D341Med (cell line): ENCODE data around the gene ATF2.
A peak's percentile ranks its signal among the peaks of the same experiment; 100 is the strongest.
"Not testable (repeated sequence)": the region's sequence is repeated elsewhere in the genome, so short reads cannot be mapped to it uniquely, and the experiment has no call there.

Experiments used
- DNase-seq: peaks from one replicate; pipeline ENCODE4 v3.0.0; 2012; ENCODE audit warnings: low spot score

ATF2 gene

DNA sequence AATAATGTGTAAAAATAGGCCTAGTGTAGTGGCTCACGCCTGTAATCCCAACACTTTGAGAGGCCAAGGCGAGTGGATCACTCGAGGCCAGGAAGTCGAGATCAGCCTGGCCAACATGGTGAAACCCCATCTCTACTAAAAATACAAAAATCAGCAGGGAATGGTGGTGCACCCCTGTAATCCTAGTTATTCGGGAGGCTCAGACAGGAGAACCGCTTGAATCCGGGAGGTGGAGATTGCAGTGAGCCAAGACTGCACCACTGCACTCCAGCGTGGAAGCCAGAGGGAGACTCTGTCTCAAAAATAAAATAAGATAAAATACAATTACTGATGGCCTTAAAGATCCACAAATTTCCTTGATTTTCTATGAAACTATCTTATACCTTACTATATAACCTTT lies 3.8 kb downstream of the ATF2 start:
- no peak for DNase-seq

DNA sequence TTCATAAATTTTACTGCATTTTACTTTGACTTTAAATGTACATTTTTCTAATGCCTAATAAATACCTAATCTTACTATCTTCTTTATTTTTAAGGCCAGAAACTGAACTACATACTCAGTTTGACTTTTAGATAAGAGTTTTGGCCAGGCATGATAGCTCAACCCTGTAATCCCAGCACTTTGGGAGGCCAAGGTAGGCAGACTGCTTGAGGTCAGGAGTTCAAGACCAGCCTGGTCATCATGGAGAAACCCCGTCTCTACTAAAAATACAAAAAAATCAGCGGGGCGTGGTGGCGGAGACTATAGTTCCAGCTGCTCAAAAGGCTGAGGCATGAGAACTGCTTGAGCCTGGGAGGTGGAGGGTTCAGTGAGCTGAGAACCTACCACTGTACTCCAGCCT lies 9.1 kb downstream of the ATF2 start:
- no peak for DNase-seq

DNA sequence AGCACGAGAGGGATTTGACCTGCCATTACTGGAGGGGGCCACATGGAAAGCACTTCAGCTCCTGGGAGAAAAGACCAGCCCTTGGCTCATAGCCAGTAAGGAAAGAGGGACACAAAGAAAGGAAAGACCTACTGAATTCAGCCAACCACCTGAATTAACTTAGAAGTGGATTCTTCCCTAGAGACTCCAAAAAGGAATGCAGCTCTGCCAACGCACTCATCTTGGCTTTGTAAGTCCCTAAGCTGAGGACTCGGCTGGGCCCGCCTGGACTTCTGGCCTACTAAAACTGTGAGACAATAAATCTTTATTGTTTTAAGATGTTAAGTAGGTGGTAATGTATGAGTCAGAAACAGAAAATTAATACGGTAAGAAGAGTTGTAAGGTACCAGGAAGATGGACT lies 11.5 kb downstream of the ATF2 start:
- DNase-seq = peak; percentile 12

DNA sequence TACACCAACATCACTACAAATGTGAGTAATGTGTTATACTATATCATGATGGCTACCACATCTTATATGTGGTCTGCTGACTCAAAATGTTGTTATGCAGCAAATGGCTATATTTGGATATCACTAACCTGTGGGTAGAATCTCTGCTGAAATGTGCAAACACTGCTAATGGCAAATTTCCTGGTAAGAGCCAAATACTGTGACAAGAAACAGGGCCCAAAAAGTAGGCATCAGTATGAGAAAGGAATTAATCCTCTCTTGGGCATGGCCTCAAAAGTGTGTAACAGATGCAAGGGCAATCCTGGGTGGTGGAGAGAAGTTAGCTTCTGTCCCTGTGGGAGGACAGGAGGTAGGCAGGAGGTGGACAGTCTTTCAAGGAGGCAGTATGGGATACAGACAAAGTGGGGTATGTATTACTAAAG lies 13.3 kb downstream of the ATF2 start:
- DNase-seq = no peak

DNA sequence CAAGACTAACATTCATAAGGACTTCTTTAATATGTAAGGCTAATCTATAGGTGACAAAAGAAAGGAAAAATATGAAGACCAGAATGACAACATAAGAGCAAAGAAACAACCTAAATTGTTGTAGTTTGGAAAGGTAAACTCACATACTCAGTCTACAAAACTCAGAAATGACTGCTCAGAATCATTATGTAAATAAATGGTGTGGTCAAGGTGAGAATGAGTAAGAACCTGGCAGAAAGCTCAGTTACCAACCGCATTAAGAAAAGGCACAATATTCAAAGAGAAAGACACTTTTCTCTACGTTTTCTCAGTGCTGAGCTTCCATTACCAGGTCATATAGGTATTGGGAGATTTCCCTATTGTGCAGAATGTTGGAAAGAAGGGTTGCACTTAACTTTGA lies 15.8 kb downstream of the ATF2 start:
- DNase-seq = no peak

DNA sequence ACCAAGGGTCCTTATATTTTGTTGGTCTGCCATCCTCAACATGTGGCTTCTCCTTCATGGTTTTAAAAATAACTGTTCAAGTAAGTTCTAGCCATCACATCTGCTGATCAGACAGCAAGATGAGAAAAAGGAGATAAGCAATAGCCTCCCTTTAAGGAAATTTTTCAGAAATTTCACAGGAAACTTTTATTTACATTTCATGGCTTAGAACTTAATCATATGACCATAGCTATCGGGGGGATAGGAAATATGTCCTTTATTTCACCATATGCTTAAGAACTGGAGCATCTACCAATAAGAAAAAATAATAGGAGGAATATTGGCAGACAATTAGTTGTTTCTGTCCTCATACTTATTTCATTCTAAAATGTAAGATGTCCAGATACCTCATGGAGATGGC lies 16.2 kb downstream of the ATF2 start:
- no peak for DNase-seq

DNA sequence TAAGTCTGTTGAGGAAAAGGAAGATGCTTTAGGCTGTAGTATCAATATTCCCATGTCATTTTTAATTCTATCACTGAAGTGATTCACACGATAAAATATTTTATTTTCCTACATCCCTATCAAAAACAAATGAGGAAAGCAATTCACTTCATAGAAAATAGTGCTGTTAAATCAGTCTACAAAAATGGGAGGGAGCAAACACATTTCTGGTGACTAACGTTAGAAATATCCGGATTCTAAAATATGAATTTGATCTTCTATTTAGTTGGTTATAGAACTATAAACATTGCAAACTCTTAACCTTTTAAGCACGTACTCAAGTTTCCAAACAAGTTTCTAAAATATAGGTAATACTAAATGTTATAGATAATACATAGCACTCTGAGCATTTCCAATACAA lies 20.8 kb downstream of the ATF2 start:
- no peak for DNase-seq

DNA sequence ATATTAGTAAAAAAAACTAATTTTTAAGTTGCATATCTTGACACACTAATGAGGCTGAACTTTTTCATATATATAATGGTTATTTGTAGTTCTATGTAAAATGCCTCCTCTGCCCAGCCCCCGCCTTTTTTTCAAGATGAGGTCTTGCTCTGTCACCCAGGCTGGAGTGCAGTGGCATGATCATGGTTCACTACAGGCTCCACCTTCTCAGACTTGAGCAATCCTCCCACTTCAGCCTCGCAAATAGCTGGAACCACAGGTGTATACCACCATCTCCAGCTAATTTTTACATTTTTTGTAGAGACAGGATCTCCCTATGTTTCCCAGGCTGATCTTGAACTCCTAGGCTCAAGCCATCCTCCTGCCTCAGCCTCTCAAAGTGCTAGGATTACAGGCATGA lies 24.3 kb downstream of the ATF2 start:
- no peak for DNase-seq

DNA sequence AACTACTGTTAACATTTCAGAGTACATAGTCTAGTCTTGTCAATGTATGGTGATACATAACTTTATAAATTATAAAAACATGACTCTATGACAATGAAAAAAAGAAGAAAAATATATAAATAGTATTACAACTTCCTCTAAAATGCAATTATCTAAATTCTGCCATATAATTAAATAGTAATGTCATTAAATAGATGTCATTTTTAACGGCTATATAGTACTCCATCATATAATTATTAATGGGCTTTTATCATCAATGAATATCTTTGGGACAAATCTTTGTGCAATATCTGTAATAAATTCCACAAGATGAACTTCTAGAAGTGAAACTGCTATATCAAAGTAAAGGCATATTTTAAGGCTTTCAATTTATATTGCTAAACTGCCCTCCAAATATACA lies 24.8 kb downstream of the ATF2 start:
- no peak for DNase-seq

DNA sequence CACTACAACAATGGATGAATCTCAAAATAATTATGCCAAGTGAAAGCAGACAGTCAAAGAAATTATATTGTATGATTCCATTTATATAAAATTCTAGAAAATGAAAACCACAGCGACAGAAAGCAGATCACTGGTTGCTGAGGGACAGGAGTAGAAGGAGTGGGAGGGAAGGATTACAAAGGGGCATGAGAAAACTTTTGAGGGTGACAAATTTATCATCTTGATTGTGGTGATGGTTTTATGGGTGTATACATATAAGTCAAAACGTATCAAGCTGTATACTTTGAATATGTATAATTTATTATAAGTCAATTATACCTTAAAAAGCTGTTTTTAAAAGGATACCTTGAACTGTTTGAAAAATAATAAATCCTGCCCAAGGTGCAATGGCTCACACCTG lies 27.7 kb downstream of the ATF2 start:
- DNase-seq = no peak

DNA sequence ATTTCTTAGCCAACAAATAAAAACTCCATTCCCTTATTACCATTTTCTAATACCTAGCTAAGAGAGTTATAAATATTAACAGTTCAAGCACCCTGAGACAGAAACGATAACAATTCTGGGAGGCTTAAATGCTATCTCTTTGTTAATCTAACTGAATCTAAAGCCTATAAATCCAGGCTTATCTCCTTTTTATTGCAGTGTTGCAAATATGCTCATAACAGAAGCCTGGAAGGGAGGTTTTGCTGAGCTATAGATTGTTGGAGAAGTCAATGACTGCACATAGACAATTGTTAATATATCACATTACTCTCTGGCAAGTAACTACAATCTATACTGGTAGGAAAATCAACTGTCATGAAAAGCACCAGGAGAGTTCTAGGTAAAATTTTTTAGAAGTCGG lies 30.2 kb downstream of the ATF2 start:
- DNase-seq = no peak

DNA sequence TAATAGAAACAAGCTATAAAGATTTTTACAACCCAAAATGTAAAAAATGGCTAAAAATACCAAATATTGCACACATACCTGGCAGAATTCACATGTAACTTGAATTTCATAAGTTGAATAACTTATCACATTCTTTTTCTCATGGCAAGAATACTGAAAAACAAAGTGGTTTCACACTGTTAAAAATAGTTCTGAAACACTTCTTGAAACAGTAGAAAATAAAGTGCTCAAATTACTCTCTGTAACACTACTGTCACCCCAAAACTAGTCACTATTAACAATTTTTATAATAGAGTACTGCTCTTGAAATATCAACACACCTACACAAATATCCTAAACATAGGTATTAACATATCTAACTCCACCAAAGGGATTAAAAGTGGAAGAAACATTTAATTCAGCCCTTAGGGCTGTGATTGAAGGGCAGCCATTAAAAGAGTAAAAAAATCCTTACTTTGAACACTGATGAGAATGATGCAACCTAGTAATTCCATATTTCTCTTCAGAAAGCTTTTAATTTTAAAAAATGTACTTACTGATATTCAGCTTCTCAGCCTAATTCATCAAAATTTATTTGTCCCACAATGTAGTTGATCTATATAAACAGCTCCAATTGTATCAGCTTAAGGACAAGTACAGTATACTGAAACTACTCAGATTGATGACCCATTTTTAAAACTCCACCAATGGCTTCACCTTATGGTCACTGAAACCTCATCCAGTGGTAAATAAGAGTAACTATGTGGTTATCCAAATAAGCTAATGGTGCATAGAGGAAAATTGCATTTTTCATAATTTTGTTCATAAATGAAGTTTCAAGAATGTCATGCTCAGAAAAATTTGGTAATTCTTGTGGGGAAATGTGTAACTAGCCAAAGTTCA lies 31.4 kb downstream of the ATF2 start:
- DNase-seq = no peak

DNA sequence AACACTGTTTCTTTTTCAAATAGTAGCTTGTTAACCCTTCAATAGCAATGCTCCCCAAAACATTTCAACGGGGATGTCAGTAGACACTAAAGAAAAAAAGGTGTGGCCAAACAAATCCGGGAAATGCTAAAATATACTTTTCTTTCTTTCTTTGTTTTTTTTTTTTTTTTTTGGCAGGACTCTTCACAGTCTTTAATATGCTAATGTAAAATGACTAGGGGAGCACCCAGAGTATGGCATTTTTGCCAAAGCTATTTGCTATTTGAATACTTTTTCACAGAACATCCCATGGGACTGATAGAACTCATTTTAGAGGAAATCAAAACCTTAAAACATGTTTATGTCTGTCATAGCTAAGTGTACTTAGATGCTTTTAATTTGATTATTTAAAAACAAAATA lies 32.1 kb downstream of the ATF2 start:
- no peak for DNase-seq

DNA sequence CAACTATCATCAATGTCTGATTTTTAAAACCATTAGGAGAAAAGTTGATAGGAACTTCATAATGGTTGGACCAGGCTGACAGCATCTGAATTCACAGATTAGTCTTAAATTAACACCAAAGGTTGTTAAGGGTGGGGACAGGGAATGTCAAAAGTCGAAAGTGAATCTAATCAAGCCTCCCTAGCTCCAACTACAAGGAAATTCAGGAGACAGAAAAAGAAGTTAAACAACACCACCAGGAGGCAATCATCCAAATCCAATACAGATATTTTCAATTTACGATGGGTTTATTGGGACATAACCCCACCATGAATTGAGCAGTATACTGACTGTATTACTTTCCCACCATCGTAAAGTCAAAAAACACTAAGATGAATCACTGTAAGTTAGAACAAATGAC lies 32.8 kb downstream of the ATF2 start:
- no peak for DNase-seq

DNA sequence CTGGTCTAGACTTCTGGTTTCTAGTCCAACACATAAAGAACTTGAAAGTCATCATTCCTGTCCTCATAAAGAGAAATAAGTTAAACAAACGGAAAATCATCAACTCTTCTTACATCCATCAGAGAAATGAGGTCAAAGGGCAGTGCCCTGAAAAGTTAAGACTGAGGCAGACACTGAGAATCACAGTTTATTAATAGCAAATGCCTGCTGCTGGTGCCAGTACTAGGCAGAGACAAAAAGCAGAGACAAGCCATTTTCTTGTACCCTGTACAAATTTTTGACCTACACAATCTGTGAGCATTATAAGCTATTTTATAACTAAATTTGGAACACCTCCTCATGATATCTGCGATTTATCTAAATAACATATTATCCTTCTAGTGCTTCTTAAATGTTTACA lies 36.8 kb downstream of the ATF2 start:
- DNase-seq = no peak

DNA sequence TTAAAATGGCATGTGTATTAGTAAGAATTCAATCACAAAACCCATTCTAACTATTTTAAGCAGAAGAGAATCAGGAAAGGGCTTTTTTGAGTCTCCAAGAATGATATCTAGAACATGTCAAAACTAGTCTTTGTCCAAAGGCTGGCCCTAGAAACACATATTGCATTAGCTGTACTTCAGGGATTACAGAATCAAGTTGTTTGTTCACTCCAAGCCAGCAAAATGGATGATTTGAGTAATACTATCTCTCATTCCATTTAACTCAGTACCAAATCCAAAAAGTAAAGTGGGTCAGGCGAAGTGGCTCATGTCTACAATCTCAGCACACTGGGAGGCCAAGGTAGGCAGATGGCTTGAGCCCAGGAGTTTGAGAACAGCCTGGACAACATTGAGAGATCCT lies 41.3 kb downstream of the ATF2 start:
- DNase-seq = no peak

DNA sequence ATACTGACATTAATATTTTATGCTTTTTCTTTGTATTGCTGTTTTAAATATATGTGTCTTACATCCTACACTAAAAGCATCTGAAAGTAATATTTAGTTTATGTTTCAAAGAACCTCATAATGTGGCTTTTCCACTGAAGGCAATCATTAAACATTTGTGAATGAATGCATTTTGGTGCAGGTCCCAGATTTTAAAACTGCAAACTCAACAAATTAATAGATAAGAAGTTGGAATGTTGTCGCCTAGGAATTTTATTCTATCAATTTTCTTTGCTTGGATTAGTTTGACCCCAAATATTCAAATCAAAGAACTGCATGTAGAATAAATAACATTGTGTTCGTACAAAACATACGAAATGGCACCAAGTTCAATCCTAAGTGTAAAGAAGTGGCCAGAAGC lies 44.7 kb downstream of the ATF2 start:
- no peak for DNase-seq

DNA sequence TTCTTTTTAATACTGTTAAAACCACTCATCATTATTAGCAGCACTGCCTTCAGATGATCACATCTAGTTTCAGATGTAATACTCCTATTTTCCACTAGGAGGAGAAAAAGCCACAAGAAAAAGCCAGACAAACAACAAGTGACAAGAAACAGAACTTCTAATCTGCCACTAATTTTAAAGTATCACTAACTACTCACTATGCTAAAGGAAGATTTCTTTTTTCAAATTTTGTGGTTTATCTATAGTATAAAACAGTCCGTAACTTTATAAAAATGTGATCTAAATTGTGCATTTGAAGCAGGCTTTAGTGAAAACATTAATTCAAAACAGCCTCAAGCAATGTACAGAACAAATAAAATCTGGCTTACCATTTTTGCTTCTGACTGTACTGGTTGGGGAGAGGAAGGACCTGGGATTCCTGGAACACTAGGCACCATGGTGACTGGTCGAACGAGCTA lies 56.8 kb downstream of the ATF2 start:
- peak; percentile 34 for DNase-seq

DNA sequence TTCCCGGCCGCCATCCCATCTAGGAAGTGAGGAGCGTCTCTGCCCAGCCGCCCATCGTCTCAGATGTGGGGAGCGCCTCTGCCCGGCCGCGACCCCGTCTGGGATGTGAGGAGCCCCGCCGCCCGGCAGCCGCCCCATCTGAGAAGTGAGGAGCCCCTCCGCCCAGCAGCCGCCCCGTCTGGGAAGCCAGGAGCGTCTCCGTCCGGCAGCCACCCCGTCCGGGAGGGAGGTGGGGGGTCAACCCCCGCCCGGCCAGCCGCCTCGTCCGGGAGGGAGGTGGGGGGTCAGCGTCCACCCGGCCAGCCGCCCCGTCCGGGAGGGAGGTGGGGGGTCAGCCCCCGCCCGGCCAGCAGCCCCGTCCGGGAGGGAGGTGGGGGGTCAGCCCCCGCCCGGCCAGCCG lies 59.9 kb downstream of the ATF2 start:
- not testable (repeated sequence) for DNase-seq

DNA sequence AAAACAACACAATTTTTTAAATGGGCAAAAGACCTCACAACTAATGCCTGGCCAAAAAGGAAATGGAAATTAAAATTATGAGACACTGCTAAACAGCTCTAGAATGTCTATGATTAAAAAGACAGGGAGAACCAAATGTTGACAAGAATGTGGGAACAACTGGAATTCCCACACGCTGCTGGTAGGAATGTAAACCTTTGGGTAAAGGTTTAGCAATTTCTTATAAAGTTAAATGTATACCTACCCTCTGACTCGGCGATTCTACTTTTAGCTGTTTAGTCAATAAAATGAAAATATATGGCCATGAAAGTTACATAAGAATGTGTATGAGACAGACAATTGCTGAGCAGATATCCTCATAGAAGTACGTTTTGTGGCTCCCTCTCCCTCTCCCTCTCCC lies 60.9 kb downstream of the ATF2 start:
- no peak for DNase-seq

DNA sequence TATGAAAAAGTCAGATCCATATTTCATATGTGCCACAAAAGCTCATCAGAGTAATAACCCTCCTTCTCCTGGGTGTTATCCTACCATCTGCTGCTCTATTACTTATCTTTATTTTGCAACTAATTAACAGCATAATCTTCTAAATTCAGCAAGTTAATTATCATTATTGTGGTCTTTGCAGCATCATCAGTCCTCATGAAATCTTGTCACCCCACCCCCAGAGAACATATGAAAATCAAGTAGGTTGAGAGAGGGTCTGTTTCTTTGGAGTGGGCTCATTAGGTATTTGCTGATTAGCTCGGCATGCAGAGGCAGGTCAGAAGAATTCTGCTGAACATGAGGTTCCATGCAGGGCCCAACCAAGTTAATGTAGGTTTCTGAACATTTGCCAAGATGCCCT lies 64.8 kb downstream of the ATF2 start:
- DNase-seq = peak; percentile 46

DNA sequence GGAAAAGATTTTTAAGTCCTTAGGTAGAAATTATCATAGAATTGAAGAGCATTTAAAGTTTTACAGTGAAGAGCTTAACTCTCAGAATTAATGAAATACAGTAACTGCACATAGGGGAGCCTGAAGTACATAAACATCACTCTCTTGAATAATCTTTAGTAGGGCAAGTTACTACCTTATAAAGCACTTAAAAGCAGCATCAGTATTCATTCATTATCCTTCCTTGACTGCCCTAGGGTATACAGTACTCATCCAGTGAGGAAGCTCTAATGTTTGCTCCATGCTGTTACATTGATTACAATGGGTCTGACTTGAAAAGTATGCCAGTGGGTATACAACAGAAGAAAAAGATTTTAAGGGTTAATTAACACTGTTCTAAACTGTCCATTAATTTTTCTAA lies 66.5 kb downstream of the ATF2 start:
- DNase-seq = no peak

DNA sequence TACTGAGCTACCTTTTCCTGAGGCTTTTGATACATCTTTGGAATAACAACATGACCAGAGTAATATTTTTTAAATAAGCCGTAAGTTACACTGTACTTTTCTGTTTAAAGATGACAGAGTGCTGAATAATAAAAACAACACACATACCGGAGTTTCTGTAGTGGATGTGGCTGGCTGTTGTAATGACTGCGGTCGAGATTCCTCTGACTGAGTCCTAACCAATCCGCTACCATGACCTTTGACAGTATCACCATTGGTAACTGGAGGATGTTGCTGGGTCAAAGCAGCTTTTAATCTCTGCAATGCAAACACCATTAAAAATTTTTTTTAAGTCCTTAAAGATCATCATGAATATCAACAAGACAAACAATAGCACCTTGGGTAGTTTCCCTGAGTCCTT lies 70.7 kb downstream of the ATF2 start:
- no peak for DNase-seq

DNA sequence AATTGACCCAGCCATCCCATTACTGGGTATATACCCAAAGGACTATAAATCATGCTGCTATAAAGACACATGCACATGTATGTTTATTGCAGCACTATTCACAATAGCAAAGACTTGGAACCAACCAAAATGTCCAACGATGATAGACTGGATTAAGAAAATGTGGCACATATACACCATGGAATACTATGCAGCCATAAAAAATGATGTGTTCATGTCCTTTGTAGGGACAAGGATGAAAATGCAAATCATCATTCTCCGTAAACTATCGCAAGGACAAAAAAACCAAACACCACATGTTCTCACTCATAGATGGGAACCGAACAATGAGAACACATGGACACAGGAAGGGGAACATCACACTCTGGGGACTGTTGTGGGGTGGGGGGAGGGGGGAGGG lies 83.9 kb downstream of the ATF2 start:
- not testable (repeated sequence) for DNase-seq
